A549 (cell line): Measurements from ENCODE around the gene SVIL. TPM values are rescaled to one million over a fixed set of nuclear protein-coding genes. Genes with fewer than 3 reads are reported as not detected.
"Not testable (repeated sequence)": the region's sequence is repeated elsewhere in the genome, so short reads cannot be mapped to it uniquely, and the experiment has no call there.

Experiments used
- ATAC-seq, 2 experiments: fragments of 200-7000 bp in 1 of 2; fragments of >200 bp in 1 of 2; cut with Nextera tagmentation in 1 of 2; cut with Tn5 transposase in 1 of 2; 3 replicates each; pipeline versions ENCODE4 v1.8.0 to v1.9.1; 2018 to 2020; ENCODE audit warnings: mild to moderate bottlenecking in 1 of 2, moderate library complexity in 1 of 2
- CTCF ChIA-PET: fragments of 300-600 bp; sonication (Branson Sonifier 250); formaldehyde crosslinking; extraction: SDS; loops from one replicate; lab custom pipeline; 2021; ENCODE audit warnings: antibody characterized with exemption, inconsistent platforms; lab: Yijun Ruan, JAX
- POLR2A ChIA-PET: fragments of 350-600 bp; formaldehyde crosslinking; extraction: SDS; loops from one replicate; lab custom pipeline; 2021; ENCODE audit warnings: antibody characterized with exemption, inconsistent platforms; lab: Yijun Ruan, JAX
- DNase-seq, 2 experiments: peaks; one replicate each; pipeline versions ENCODE4 v3.0.0 to v3.0.0-alpha.2; 2011 to 2016; ENCODE audit warnings: low read depth in 1 of 2, low spot score in 1 of 2
- FAIRE-seq: peaks from 2 replicates; lab custom pipeline; 2011; peaks lifted over from hg19 to GRCh38; lab: Jason Lieb, UNC
- H3K27ac ChIP-seq, 2 experiments: fragments of >200 bp; sonication (Bioruptor Twin); formaldehyde crosslinking; 3 replicates each; pipeline ENCODE4 v1.5.1; 2016 to 2017
- H3K4me1 ChIP-seq: fragments of >200 bp; sonication (Bioruptor Twin); formaldehyde crosslinking; 3 replicates; pipeline ENCODE4 v1.6.1; 2016
- H3K4me2 ChIP-seq: fragments of >200 bp; sonication (Bioruptor Twin); formaldehyde crosslinking; 3 replicates; pipeline ENCODE4 v1.6.1; 2016
- H3K4me3 ChIP-seq: fragments of >200 bp; sonication (Bioruptor Twin); formaldehyde crosslinking; 3 replicates; pipeline ENCODE4 v1.5.1; 2016
- H3K9me3 ChIP-seq: fragments of >200 bp; sonication (Bioruptor Twin); formaldehyde crosslinking; 3 replicates; pipeline ENCODE4 v1.6.1; 2016
- BHLHE40 ChIP-seq: IDR thresholded peaks from 2 replicates; pipeline ENCODE4 v1.6.1; 2012; ENCODE audit warnings: low read depth, low read length, inconsistent platforms
- CBX2 ChIP-seq: fragments of 200-600 bp; sonication (generic); IDR thresholded peaks from 2 replicates; pipeline ENCODE4 v1.6.1; 2016; ENCODE audit warnings: low read depth, mild to moderate bottlenecking, borderline replicate concordance
- EHF ChIP-seq: fragments of 250-450 bp; sonication (Bioruptor Pico); IDR thresholded peaks from 2 replicates; pipeline ENCODE4 v1.5.0; 2020; ENCODE audit warnings: mild to moderate bottlenecking
- FOSB ChIP-seq: fragments of 250-450 bp; sonication (Bioruptor Pico); IDR thresholded peaks from 2 replicates; pipeline ENCODE4 v1.5.0; 2020; ENCODE audit warnings: mild to moderate bottlenecking, moderate library complexity
- FOXS1 ChIP-seq: fragments of 250-450 bp; sonication (Bioruptor Pico); IDR thresholded peaks from 2 replicates; pipeline ENCODE4 v1.5.0; 2020; ENCODE audit warnings: mild to moderate bottlenecking, moderate library complexity
- HDAC2 ChIP-seq: fragments of 200-600 bp; sonication (generic); IDR thresholded peaks from 2 replicates; pipeline ENCODE4 v1.6.1; 2016
- MAFK ChIP-seq: fragments of 450-650 bp; IDR thresholded peaks from 2 replicates; pipeline ENCODE4 v1.6.1; 2014; ENCODE audit not compliant: partially characterized antibody
- MYC ChIP-seq: IDR thresholded peaks from 2 replicates; pipeline ENCODE4 v1.6.1; 2012; ENCODE audit warnings: mild to moderate bottlenecking, inconsistent platforms, low read length, improper control_type of control experiment, borderline replicate concordance
- NFE2L2 ChIP-seq: fragments of 150-350 bp; conservative IDR thresholded peaks from 2 replicates; pipeline ENCODE4 v1.6.1; 2014; ENCODE audit warnings: low read length
- NPAS2 ChIP-seq: fragments of 250-450 bp; sonication (Bioruptor Pico); IDR thresholded peaks from 2 replicates; pipeline ENCODE4 v1.8.0; 2022; ENCODE audit warnings: mild to moderate bottlenecking, moderate library complexity, borderline replicate concordance
- POLR2AphosphoS2 ChIP-seq: conservative IDR thresholded peaks from 2 replicates; pipeline ENCODE4 v1.6.1; 2012; ENCODE audit warnings: low read length, improper control_type of control experiment, inconsistent platforms
- RAD21 ChIP-seq, 2 experiments: fragments of >200 bp in 1 of 2; sonication (Bioruptor Twin) in 1 of 2; formaldehyde crosslinking in 1 of 2; IDR thresholded peaks in 1 of 2; conservative IDR thresholded peaks in 1 of 2; 2 replicates in 1 of 2; 3 replicates in 1 of 2; pipeline ENCODE4 v1.6.1; 2012 to 2018; ENCODE audit warnings: inconsistent platforms in 1 of 2
- RNF2 ChIP-seq: fragments of 200-600 bp; sonication (generic); IDR thresholded peaks from 2 replicates; pipeline ENCODE4 v1.6.1; 2016; ENCODE audit warnings: low read depth, mild to moderate bottlenecking, antibody characterized with exemption, moderate library complexity, borderline replicate concordance
- ZC3H11A ChIP-seq: fragments of 450-650 bp; IDR thresholded peaks from 2 replicates; pipeline ENCODE4 v1.6.1; 2014; ENCODE audit warnings: antibody characterized with exemption, mild to moderate bottlenecking
- WGBS: methylation state at CpG from one replicate; pipeline ENCODE4 v1.1.6; 2017; ENCODE audit errors: missing lambda C conversion rate; 5-methylcytosine and 5-hydroxymethylcytosine counted together
- polyA plus RNA-seq, 4 experiments: library from polyadenylated mRNA; depleted of rRNA in 3 of 4; stranded (reverse); fragments of >200 nt; fragmentation: RNase III in 1 of 4; extraction: RNeasy Plus Mini Kit Qiagen cat#74134 plus additional on column Dnase treatment in 1 of 4; gene quantifications; 2 replicates in 3 of 4; 3 replicates in 1 of 4; pipeline ENCODE4 v1.2.3, GENCODE V29; 2011 to 2017
- TF ChIP-seq, protein P1 (sequence below): IDR thresholded peaks from 2 replicates; pipeline ENCODE4 v1.6.1; 2012
- TF ChIP-seq, protein P2 (sequence below): fragments of 450-650 bp; IDR thresholded peaks from 2 replicates; pipeline ENCODE4 v1.6.1; 2014; ENCODE audit warnings: antibody characterized with exemption
- TF ChIP-seq, protein P3 (sequence below): fragments of >200 bp; sonication (Bioruptor Twin); formaldehyde crosslinking; IDR thresholded peaks from 2 replicates; pipeline ENCODE4 v1.6.1; 2016
- TF ChIP-seq, protein P4 (sequence below): fragments of >200 bp; sonication (Bioruptor Twin); formaldehyde crosslinking; IDR thresholded peaks from 3 replicates; pipeline ENCODE4 v1.6.1; 2016

SVIL gene
- polyA plus RNA-seq, 2 of the 4 experiments (the other 2 are of a cell fraction) = 12.0 to 20.4 TPM

DNA sequence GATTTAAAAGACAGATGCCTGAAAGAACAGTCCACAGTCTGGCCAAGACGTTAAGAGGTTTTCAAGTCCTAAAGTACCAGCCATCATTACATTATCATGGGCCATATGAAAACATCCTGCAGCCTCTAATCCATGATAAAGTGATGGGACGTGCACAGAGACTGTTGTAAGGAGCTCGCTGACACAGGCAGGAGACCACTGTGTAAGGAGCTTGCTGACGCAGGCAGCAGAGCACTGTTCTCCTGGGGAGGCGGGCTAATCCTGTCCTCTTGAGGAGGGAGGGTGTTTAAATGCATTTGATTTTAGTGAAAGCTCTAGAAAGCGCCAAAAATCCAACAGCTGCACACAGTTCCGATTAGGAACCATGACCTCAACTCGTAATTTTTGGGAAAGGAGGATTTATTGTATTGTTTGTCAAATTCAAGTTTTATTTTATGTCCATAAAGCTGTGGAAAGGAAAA, 16.9 kb downstream of the SVIL start (continued):
- no peak for TF ChIP-seq NPAS2 (CRISPR knock-in tag)
- TF ChIP-seq MAFK = no peak
- no peak for TF ChIP-seq ZC3H11A
- no peak for TF ChIP-seq CBX2
- TF ChIP-seq HDAC2 = no peak
- TF ChIP-seq POLR2AphosphoS2 = no peak
- TF ChIP-seq, protein P1, sequence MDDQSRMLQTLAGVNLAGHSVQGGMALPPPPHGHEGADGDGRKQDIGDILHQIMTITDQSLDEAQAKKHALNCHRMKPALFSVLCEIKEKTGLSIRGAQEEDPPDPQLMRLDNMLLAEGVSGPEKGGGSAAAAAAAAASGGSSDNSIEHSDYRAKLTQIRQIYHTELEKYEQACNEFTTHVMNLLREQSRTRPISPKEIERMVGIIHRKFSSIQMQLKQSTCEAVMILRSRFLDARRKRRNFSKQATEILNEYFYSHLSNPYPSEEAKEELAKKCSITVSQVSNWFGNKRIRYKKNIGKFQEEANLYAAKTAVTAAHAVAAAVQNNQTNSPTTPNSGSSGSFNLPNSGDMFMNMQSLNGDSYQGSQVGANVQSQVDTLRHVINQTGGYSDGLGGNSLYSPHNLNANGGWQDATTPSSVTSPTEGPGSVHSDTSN = no peak
- TF ChIP-seq NFE2L2 = no peak

DNA sequence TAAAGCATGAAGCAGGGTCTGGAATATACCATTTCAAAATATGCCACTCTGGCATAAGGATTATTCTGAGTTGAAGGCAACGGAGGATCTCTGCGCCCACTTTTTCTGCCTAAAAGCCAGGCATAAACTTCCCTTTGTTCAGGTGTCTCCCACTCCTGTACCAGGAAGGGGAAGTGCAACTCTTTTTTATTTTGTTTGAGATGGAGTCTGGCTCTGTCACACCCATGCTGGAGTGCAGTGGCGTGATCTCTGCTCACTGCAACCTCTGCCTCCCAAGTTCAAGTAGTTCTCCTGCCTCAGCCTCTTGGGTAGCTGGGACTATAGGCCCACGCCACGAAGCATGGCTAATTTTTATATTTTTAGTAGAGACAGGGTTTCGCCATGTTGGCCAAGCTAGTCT, 18.2 kb downstream of the SVIL start:
- H3K4me3 ChIP-seq = no peak overlapping the region
- ATAC-seq (no peak), FAIRE-seq (no peak), DNase-seq (no peak)
- no peak overlapping the region for H3K4me2 ChIP-seq
- H3K4me1 ChIP-seq = peaks cover 33% of the 10 kb centered on the region
- TF ChIP-seq, protein P1 = no peak
- no peak for TF ChIP-seq EHF (CRISPR knock-in tag)
- TF ChIP-seq BHLHE40 = no peak
- TF ChIP-seq RNF2 = no peak
- TF ChIP-seq, protein P2, sequence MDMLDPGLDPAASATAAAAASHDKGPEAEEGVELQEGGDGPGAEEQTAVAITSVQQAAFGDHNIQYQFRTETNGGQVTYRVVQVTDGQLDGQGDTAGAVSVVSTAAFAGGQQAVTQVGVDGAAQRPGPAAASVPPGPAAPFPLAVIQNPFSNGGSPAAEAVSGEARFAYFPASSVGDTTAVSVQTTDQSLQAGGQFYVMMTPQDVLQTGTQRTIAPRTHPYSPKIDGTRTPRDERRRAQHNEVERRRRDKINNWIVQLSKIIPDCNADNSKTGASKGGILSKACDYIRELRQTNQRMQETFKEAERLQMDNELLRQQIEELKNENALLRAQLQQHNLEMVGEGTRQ = no peak
- TF ChIP-seq, protein P3, sequence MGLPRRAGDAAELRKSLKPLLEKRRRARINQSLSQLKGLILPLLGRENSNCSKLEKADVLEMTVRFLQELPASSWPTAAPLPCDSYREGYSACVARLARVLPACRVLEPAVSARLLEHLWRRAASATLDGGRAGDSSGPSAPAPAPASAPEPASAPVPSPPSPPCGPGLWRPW = no peak
- no peak for TF ChIP-seq FOSB (CRISPR knock-in tag)
- CTCF ChIA-PET = interaction anchor here (1.0 kb wide), 1 partner anchor 26 kb away, joined by 3 read pairs; no protein-coding TSS in a partner anchor
- POLR2A ChIA-PET = no interaction called here
- no peak overlapping the region for H3K27ac ChIP-seq
- WGBS = 94% methylated on average over 6 of the region's 6 CpGs
- no peaks in the 10 kb centered on the region for H3K9me3 ChIP-seq

DNA sequence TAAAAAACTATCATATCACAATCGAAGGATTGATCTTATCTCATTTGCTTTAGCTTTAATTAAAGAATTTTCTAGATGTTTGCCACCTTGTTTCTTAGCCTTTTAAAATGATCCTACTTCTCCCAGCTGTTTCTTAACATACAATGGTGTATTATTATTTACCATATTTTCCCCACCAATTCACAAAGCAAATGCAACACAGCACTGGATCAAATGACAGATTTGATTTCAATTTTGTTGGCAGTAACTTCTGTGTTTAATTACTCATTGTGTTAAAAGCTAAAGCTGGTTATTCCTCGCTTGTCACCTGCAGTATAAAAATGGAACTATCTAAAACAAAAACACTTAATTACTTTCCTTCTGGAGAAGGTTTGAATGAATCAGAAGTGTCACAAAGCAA, 19.6 kb downstream of the SVIL start:
- ATAC-seq = no peak
- no peak for DNase-seq
- Histone ChIP-seq H3K27ac (no peak overlapping the region), H3K4me2 (no peak overlapping the region), H3K4me3 (no peak overlapping the region), H3K9me3 (no peaks in the 10 kb centered on the region), H3K4me1 (peaks cover 22% of the 10 kb centered on the region)
- CTCF ChIA-PET = interaction anchor here (0.9 to 2.8 kb wide), 2 partner anchors 19 to 24 kb away, joined by 3 to 13 read pairs; no protein-coding TSS in a partner anchor
- no peak for TF ChIP-seq FOXS1 (CRISPR knock-in tag)
- no peak for TF ChIP-seq MYC
- no peak for TF ChIP-seq BHLHE40
- TF ChIP-seq NPAS2 (CRISPR knock-in tag) = no peak
- TF ChIP-seq, protein P4, sequence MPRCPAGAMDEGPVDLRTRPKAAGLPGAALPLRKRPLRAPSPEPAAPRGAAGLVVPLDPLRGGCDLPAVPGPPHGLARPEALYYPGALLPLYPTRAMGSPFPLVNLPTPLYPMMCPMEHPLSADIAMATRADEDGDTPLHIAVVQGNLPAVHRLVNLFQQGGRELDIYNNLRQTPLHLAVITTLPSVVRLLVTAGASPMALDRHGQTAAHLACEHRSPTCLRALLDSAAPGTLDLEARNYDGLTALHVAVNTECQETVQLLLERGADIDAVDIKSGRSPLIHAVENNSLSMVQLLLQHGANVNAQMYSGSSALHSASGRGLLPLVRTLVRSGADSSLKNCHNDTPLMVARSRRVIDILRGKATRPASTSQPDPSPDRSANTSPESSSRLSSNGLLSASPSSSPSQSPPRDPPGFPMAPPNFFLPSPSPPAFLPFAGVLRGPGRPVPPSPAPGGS = no peak
- TF ChIP-seq RAD21 (conservative IDR thresholded peaks at IDR 0.05 in 1 of 2, IDR thresholded peaks at IDR 0.05 in 1 of 2) = no peak
- TF ChIP-seq MAFK = no peak
- no peak for TF ChIP-seq POLR2AphosphoS2
- POLR2A ChIA-PET = no interaction called here
- 58% methylated on average over 2 of the region's 2 CpGs for WGBS
- FAIRE-seq = no peak

DNA sequence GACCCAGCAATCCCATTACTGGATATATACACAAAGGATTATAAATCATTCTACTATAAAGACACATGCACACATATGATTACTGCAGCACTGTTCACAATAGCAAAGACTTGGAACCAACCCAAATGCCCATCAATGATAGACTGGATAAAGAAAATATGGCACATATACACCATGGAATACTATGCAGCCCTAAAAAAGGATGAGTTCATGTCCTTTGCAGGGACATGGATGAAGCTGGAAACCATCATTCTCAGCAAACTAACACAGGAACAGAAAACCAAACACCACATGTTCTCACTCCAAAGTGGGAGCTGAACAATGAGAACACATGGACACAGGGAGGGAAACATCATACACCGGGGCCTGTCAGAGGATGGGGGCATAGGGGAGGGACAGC, 20.5 kb downstream of the SVIL start:
- H3K4me3 ChIP-seq, H3K27ac ChIP-seq, H3K4me2 ChIP-seq, DNase-seq, FAIRE-seq, ATAC-seq, H3K9me3 ChIP-seq, POLR2A ChIA-PET: not testable (repeated sequence)
- H3K4me1 ChIP-seq = peaks cover 13% of the 10 kb centered on the region
- CTCF ChIA-PET = interaction anchor here (2.8 kb wide), 1 partner anchor 23 kb away, joined by 13 read pairs; no protein-coding TSS in a partner anchor
- 89% methylated on average over 1 of the region's 1 CpG for WGBS
